GM19193 (cell line): ENCODE data around the gene GTF2A1.

Experiments
- POLR2A ChIP-seq: IDR thresholded peaks from 4 replicates; pipeline ENCODE4 v1.6.1; 2011; ENCODE audit not compliant: insufficient read depth, insufficient read length; ENCODE audit errors: extremely low read depth

The GTF2A1 gene

DNA sequence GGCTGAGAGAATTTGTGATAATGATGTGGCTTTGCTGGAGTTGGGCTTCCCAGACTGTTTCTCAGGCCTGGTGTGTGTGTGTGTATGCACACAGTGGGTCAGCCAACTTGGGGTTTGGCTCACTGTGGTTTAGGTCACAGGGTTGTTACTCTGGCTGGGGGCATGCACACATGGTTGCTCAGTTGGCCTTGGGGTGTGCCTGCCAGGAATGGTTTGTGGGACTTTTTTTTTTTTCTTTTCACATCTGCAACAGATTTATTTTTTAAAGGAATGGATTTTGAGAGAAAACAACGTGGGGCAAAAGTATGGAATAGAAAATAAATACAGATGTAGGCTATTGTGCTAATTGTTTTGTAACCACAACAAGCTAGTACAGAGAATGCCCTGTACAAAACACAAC, 25.0 kb upstream of the GTF2A1 start:
- TF ChIP-seq POLR2A: no peak

DNA sequence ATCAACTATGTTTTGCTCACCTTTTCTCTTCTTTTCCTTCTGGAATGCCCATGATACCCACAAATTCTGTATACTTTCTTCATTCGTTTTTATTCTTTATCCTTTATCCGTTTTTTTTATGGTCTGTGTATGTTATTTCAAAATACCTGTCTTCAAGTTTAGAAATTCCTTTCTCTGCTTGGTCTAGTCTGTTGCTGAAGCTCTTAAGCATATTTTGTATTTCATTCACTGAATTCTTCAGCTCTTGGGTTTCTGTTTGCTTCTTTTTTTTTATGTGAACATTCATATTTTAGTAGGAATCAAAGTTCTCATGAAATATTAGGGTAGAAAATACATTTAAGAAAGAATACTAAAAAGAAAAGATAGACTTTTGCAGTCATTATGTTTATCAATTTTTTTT, 22.7 kb upstream of the GTF2A1 start:
- no peak for TF ChIP-seq POLR2A

DNA sequence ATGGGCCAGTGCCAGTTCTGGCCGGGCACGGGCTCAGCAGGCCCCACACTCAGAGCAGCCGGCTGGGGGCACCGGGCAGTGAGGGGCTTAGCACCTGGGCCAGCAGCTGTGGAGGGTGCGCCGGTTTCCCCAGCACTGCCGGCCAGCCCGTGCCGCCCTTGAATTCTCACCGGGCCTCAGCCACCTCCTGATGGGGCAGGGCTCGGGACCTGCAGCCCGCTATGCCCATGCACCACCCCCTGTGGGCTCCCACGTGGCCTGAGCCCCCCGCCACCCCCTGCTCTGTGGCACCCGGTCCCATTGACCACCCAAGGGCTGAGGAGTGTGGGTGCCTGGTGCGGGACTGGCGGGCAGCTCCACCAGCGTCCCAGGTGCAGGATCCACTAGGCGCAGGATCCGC, 15.4 kb upstream of the GTF2A1 start:
- no peak for TF ChIP-seq POLR2A

DNA sequence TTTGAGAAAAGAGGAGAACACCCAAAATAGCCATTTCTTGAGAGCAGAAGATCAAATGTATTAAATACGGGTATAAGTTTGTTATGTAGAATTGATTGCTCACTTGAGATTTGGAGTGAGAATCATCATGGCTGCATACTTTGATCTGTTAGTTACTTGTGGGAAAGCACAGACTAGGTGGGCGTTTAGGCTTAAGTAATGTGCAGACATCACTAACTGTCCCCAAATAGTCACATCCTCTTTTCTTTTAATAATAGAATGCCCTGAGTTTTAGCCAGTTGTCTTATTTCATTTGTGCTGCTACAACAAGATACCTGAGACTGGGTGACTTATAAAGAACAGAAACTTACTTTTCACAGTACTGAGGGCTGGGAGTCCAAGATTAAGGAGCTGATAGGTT, 14.3 kb upstream of the GTF2A1 start:
- no peak for TF ChIP-seq POLR2A

- TF ChIP-seq POLR2A: no peak
These were observed 13.5 kb upstream of the GTF2A1 start for GRCh38 chr14:81234278-81234677.

GRCh38 chr14:81233615-81234014, 12.9 kb upstream of the GTF2A1 start:
- TF ChIP-seq POLR2A: no peak

GRCh38 chr14:81231540-81231939, 10.8 kb upstream of the GTF2A1 start:
- TF ChIP-seq POLR2A: no peak

DNA sequence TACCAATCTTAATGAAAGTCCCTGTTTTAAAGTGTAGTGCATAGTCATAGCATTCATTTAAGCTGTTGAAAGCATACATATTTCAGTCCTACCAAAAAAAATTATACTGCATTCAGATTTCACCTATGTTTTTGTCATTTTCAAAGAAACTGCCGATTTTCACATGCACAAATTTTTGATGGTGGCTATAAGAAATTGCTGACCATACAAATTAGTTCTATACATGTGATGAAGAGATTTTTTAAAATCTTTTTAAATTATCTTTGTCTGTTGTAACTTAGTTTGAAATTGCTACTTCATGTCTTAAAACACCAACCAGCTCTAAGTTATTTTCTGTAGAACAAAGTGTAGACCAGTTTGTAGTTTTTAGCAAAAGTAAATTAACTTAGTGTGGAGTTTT, 3.5 kb upstream of the GTF2A1 start:
- no peak for TF ChIP-seq POLR2A

DNA sequence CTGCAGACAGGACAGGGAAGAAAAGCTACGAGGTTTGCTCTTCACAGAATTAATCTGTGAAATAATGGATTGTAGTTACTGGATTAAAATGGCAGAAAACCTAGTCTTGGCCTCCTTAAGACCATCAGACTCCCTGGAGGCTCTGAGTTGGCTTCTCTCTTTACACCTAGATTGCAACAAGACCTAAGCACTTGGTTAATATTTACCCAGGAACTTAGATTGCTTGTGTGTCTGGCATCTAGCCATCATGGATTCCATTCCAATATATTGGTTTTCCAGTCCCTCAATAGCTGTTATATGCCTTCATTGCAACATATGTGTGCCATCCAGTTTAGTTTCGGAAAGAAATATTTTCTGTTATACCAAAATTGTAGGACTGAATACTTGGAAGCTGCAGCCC, 1.9 kb upstream of the GTF2A1 start:
- TF ChIP-seq POLR2A: no peak

DNA sequence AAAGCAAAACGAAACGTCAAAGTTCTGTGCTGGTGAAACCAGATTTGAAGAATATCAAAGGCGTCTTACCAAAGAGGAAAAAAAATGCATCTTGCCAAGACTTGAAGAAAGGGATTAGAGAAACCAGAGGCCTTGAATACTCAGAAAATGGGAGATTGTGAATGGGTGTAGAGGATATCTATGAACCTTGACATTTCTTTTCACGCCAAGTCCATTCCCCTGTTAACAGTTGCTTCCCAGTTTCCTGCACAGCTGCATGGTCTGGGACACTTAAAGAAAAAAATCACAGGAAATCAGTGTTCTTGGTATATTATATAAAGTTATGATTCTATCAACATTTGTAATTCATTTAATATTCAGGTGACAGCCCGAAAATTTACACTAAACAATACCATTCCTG, 1.4 kb upstream of the GTF2A1 start:
- TF ChIP-seq POLR2A: no peak

- TF ChIP-seq POLR2A: no peak
These were observed 882 bp upstream of the GTF2A1 start for GRCh38 chr14:81221579-81222102.

- TF ChIP-seq POLR2A: no peak
These were observed 254 bp downstream of the GTF2A1 start for GRCh38 chr14:81220580-81220829.

- no peak for TF ChIP-seq POLR2A
These were observed 790 bp downstream of the GTF2A1 start for GRCh38 chr14:81219759-81220579.

GRCh38 chr14:81219210-81219758, 1.5 kb downstream of the GTF2A1 start:
- TF ChIP-seq POLR2A: peak; percentile 98

DNA sequence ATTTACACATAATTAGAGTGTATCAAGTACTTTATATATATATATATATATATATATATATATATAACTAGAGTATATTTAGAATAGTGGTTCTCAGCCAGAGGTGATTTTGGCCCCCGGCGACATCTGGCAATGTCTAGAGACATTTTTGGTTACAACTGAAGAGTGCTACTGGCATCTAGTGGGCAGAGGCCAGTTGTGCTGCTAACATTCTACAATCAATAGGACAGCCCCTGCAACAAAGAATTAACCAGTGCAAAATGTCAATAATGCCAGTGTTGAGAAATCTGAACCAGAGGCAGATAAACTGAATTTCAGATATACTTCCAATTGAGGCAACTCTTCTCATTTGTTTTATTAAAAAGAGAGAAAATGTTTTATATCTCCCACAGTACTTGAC, 8.9 kb downstream of the GTF2A1 start:
- no peak for TF ChIP-seq POLR2A

DNA sequence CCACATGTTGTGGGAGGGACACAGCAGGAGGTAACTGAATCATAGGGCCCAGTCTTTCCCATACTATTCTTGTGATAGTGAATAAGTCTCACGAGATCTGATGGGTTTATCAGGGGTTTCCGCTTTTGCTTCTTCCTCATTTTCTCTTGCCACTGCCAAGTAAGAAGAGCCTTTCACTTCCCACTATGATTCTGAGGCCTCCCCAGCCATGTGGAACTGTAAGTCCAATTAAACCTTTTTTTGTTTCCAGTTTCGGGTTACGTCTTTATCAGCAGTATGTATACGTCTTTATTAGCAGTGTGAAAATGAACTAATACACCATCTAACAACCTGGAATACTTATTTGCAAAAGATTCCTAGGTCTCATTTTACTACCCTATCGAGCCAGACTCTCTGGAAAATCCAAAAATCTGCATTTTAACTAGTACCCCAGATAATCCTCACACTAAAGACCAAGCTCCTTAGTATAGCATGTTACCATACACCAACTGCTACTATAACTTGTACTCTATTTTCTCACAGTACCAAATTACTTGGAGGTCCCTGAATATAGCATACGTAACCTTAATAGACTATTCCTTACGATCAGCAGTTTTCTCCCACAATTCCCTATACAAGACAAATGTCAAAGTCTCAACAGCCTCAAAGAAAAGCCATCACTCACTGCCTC, 11.5 kb downstream of the GTF2A1 start:
- no peak for TF ChIP-seq POLR2A
